IPS-NIHi7 (cell line): ENCODE measurements around the gene FBXL19.
"Not testable (repeated sequence)": the region's sequence is repeated elsewhere in the genome, so short reads cannot be mapped to it uniquely, and the experiment has no call there.

ENCODE experiments used
- DNase-seq: peaks from one replicate; pipeline ENCODE4 v3.0.0; 2012; ENCODE audit warnings: mixed read lengths; ENCODE audit errors: extremely low spot score

The FBXL19 gene

GRCh38 chr16:30923554-30924075 is at the start of gene FBXL19:
TSS of gene FBXL19 (plus strand) at chr16:30923572. CDS start at chr16:30925755, 2,183 bp downstream.
- peak; percentile 62 for DNase-seq

- DNase-seq = peak; percentile 34
Measured at GRCh38 chr16:30874244-30874820, 49.0 kb upstream of the FBXL19 start.

- peak; percentile 93 for DNase-seq
Measured at GRCh38 chr16:30874821-30875717, 48.3 kb upstream of the FBXL19 start.

GRCh38 chr16:30875871-30876801 is 47.2 kb upstream of the FBXL19 start:
- DNase-seq = no peak

GRCh38 chr16:30876867-30877266 is 46.5 kb upstream of the FBXL19 start:
- DNase-seq = peak; percentile 55

GRCh38 chr16:30882429-30883310 is 40.7 kb upstream of the FBXL19 start:
- no peak for DNase-seq

- no peak for DNase-seq
Measured at GRCh38 chr16:30884760-30885159, 38.6 kb upstream of the FBXL19 start.

GRCh38 chr16:30885196-30885595 is 38.2 kb upstream of the FBXL19 start:
- DNase-seq = no peak

- no peak for DNase-seq
Measured at GRCh38 chr16:30886145-30886544, 37.2 kb upstream of the FBXL19 start.

GRCh38 chr16:30887927-30888326 is 35.4 kb upstream of the FBXL19 start:
- DNase-seq = no peak

- DNase-seq = no peak
Measured at GRCh38 chr16:30888856-30889499, 34.4 kb upstream of the FBXL19 start.

GRCh38 chr16:30889721-30890120 is 33.7 kb upstream of the FBXL19 start:
- DNase-seq = no peak

GRCh38 chr16:30891043-30891823 is 32.1 kb upstream of the FBXL19 start:
- DNase-seq = not testable (repeated sequence)

- DNase-seq = no peak
Measured at GRCh38 chr16:30892670-30893416, 30.5 kb upstream of the FBXL19 start.

GRCh38 chr16:30893417-30893743 is 30.0 kb upstream of the FBXL19 start:
- DNase-seq = no peak

- peak; percentile 90 for DNase-seq
Measured at GRCh38 chr16:30893744-30894539, 29.4 kb upstream of the FBXL19 start, which contains the start of gene BCL7C. TSS of gene BCL7C (minus strand) at chr16:30894077. CDS start at chr16:30893944, 133 bp downstream.

GRCh38 chr16:30894540-30895368 is 28.6 kb upstream of the FBXL19 start:
- no peak for DNase-seq
